H9 (cell line): Measurements from ENCODE around the gene FCGBP. TPM values are rescaled to one million over a fixed set of nuclear protein-coding genes. Genes with fewer than 3 reads are reported as not detected.

Source experiments
- DNase-seq: peaks from one replicate; pipeline ENCODE4 v3.0.0-alpha.2; 2017
- H2AFZ ChIP-seq: one replicate; pipeline ENCODE4 v1.6.1; 2013; ENCODE audit warnings: mild to moderate bottlenecking, low read length, control low read depth, moderate library complexity
- H2AK5ac ChIP-seq: 2 replicates; pipeline ENCODE4 v1.6.1; 2013; ENCODE audit warnings: low read length, control low read depth, mixed read lengths; ENCODE audit not compliant: insufficient read length
- H2BK120ac ChIP-seq: one replicate; pipeline ENCODE4 v1.6.1; 2013; ENCODE audit warnings: low read depth, mild to moderate bottlenecking, low read length, control low read depth, inconsistent platforms; ENCODE audit not compliant: poor library complexity, severe bottlenecking
- H2BK12ac ChIP-seq: 2 replicates; pipeline ENCODE4 v1.6.1; 2013; ENCODE audit warnings: low read length, control low read depth, mixed read lengths, low read depth; ENCODE audit not compliant: insufficient read length
- H2BK15ac ChIP-seq: 2 replicates; pipeline ENCODE4 v1.6.1; 2013; ENCODE audit warnings: low read depth, low read length, control low read depth
- H2BK20ac ChIP-seq: one replicate; pipeline ENCODE4 v1.6.1; 2013; ENCODE audit warnings: low read depth, mild to moderate bottlenecking, low read length, control low read depth, inconsistent platforms; ENCODE audit not compliant: poor library complexity, severe bottlenecking
- H2BK5ac ChIP-seq: 2 replicates; pipeline ENCODE4 v1.6.1; 2013; ENCODE audit warnings: low read length, control low read depth, mixed read lengths; ENCODE audit not compliant: insufficient read length
- H3K14ac ChIP-seq: 2 replicates; pipeline ENCODE4 v1.6.1; 2013; ENCODE audit warnings: low read length, control low read depth; ENCODE audit not compliant: insufficient read depth
- H3K18ac ChIP-seq: 2 replicates; pipeline ENCODE4 v1.6.1; 2013; ENCODE audit warnings: low read depth, mild to moderate bottlenecking, mixed read lengths, low read length, control low read depth; ENCODE audit not compliant: insufficient read length
- H3K23ac ChIP-seq: 2 replicates; pipeline ENCODE4 v1.6.1; 2013; ENCODE audit warnings: low read length, control low read depth, mixed read lengths, low read depth; ENCODE audit not compliant: insufficient read length
- H3K23me2 ChIP-seq: 2 replicates; pipeline ENCODE4 v1.6.1; 2013; ENCODE audit warnings: low read depth, mild to moderate bottlenecking, mixed read lengths, low read length, control low read depth; ENCODE audit not compliant: insufficient read length, poor library complexity, severe bottlenecking
- H3K27ac ChIP-seq: 2 replicates; pipeline ENCODE4 v1.5.1; 2013; ENCODE audit warnings: low read length, control low read depth, mixed read lengths, low read depth; ENCODE audit not compliant: insufficient read length
- H3K27me3 ChIP-seq: 2 replicates; pipeline ENCODE4 v1.6.1; 2013; ENCODE audit warnings: low read length, control low read depth, inconsistent platforms; ENCODE audit not compliant: insufficient read depth
- H3K4ac ChIP-seq: 2 replicates; pipeline ENCODE4 v1.6.1; 2013; ENCODE audit warnings: low read depth, mild to moderate bottlenecking, control low read depth, inconsistent platforms, low read length, moderate library complexity
- H3K4me1 ChIP-seq: 2 replicates; pipeline ENCODE4 v1.6.1; 2013; ENCODE audit warnings: low read length, control low read depth, inconsistent platforms; ENCODE audit not compliant: insufficient read depth
- H3K4me2 ChIP-seq: 2 replicates; pipeline ENCODE4 v1.6.1; 2013; ENCODE audit warnings: low read length, control low read depth, mixed read lengths; ENCODE audit not compliant: insufficient read length, insufficient read depth
- H3K56ac ChIP-seq: 2 replicates; pipeline ENCODE4 v1.6.1; 2013; ENCODE audit warnings: low read depth, mild to moderate bottlenecking, mixed read lengths, low read length, control low read depth; ENCODE audit not compliant: insufficient read length
- H3K79me1 ChIP-seq: 2 replicates; pipeline ENCODE4 v1.6.1; 2013; ENCODE audit warnings: low read depth, mild to moderate bottlenecking, moderate library complexity, low read length, control low read depth, inconsistent platforms; ENCODE audit not compliant: insufficient read depth, poor library complexity, severe bottlenecking
- H3K79me2 ChIP-seq: 2 replicates; pipeline ENCODE4 v1.6.1; 2013; ENCODE audit warnings: low read length, control low read depth, inconsistent platforms; ENCODE audit not compliant: insufficient read depth
- H3K9ac ChIP-seq: 2 replicates; pipeline ENCODE4 v1.6.1; 2013; ENCODE audit warnings: low read length, control low read depth, mixed read lengths; ENCODE audit not compliant: insufficient read length; ENCODE audit errors: extremely low read depth
- H3K9me3 ChIP-seq: one replicate; pipeline ENCODE4 v1.6.1; 2013; ENCODE audit warnings: low read depth, low read length, inconsistent platforms; ENCODE audit not compliant: control insufficient read depth
- H3T11ph ChIP-seq: one replicate; pipeline ENCODE4 v1.6.1; 2013; ENCODE audit warnings: mild to moderate bottlenecking, low read length, control low read depth, inconsistent platforms
- H4K20me1 ChIP-seq: one replicate; pipeline ENCODE4 v1.6.1; 2013; ENCODE audit not compliant: control insufficient read depth, insufficient read length, insufficient read depth
- H4K5ac ChIP-seq: 2 replicates; pipeline ENCODE4 v1.6.1; 2013; ENCODE audit warnings: low read depth, mild to moderate bottlenecking, mixed read lengths, low read length, control low read depth; ENCODE audit not compliant: insufficient read length
- H4K8ac ChIP-seq: replicated peaks from 2 replicates; pipeline ENCODE4 v1.6.1; 2013; ENCODE audit warnings: low read length, control low read depth, mixed read lengths, low read depth; ENCODE audit not compliant: insufficient read length
- H4K91ac ChIP-seq: 2 replicates; pipeline ENCODE4 v1.6.1; 2013; ENCODE audit warnings: low read depth, mild to moderate bottlenecking, moderate library complexity, mixed read lengths, low read length, control low read depth; ENCODE audit not compliant: insufficient read length
- H3K27ac Mint-ChIP-seq, 3 experiments: 2 replicates in 2 of 3; 3 replicates in 1 of 3; pipeline ENCODE4 v1.8.0; 2020 to 2021; ENCODE audit warnings: mixed read lengths in 3 of 3, mild to moderate bottlenecking in 1 of 3, moderate library complexity in 1 of 3
- H3K27me3 Mint-ChIP-seq: 2 replicates; pipeline ENCODE4 v1.8.0; 2021; ENCODE audit warnings: low read depth, mild to moderate bottlenecking, moderate library complexity, mixed read lengths
- H3K36me3 Mint-ChIP-seq, 3 experiments: 2 replicates in 2 of 3; 3 replicates in 1 of 3; pipeline ENCODE4 v1.8.0; 2020 to 2021; ENCODE audit warnings: low read depth in 3 of 3, mixed read lengths in 3 of 3; ENCODE audit not compliant: insufficient read depth in 1 of 3
- H3K4me1 Mint-ChIP-seq, 2 experiments: 2 replicates each; pipeline ENCODE4 v1.8.0; 2020; ENCODE audit warnings: mixed read lengths in 2 of 2
- H3K4me3 Mint-ChIP-seq, 2 experiments: 2 replicates in 1 of 2; 3 replicates in 1 of 2; pipeline ENCODE4 v1.8.0; 2020 to 2021; ENCODE audit warnings: mild to moderate bottlenecking in 2 of 2, mixed read lengths in 2 of 2, moderate library complexity in 1 of 2
- H3K9me3 Mint-ChIP-seq, 2 experiments: 2 replicates in 1 of 2; 3 replicates in 1 of 2; pipeline ENCODE4 v1.8.0; 2020; ENCODE audit warnings: mild to moderate bottlenecking in 2 of 2, mixed read lengths in 2 of 2, moderate library complexity in 1 of 2
- CTCF ChIP-seq: fragments of 200-600 bp; sonication (generic); conservative IDR thresholded peaks from 3 replicates; pipeline ENCODE4 v1.8.0; 2021; ENCODE audit warnings: antibody characterized with exemption, mild to moderate bottlenecking
- WGBS: extraction: QIAGEN DNeasy Blood & Tissue Kit; methylation state at CpG from one replicate; pipeline ENCODE4 v1.1.7; 2013; ENCODE audit warnings: missing lambda C conversion rate, low lambda C conversion rate, mixed read lengths; ENCODE audit not compliant: insufficient read length; ENCODE audit errors: extremely low coverage; 5-methylcytosine and 5-hydroxymethylcytosine counted together
- total RNA-seq: library from RNA; stranded (reverse); gene quantifications from 2 replicates; pipeline ENCODE4 v1.2.1, GENCODE V29; 2021

Gene FCGBP
- total RNA-seq, 1 experiment from 2014 or later: 0.13 TPM

DNA sequence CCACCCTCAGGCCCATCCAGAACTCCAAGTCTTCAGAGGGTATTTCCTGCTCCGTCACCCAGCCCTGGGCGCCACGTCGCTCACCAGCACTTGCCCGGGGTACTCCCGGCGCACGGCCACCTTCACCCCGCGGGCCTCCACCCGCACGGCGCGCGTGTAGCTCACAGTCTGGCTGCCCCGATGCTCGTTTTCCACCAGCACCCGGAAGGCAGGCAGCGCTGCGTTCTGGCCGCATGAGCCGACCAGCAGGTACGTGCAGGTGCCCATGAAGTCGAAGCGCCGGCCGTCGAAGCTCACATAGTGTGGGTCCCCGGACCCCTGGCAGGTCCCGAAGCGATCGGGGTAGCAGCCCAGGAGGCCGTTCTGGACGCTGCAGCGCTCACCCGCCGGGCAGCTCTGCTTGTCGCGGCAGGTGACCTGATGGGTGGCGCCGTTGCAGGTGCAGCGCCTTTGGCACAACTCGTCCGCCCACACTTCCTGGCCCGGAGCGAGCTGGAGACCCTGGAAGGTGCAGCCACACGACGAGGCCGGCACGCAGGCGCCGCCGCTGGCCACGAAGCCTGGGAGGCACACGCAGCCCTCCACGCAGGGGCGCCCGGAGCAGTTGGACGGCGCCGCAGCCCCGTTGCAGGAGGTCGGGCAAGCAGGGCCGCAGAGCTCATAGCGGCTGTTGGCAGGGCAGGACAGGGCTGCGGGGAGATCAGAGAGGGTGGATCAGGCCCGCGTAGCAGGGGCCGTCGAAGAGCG, 19.2 kb downstream of the FCGBP start:
- Histone ChIP-seq H2BK5ac (no peak overlapping the region), H3K9ac (no peak overlapping the region), H3K23ac (no peak overlapping the region), H3K27me3 (no peaks in the 10 kb centered on the region), H3K23me2 (peaks cover 3% of the 10 kb centered on the region), H2BK12ac (no peak overlapping the region), H3K4me2 (no peak overlapping the region), H3K14ac (no peak overlapping the region; the same call in 1 of the 2 replicates), H2AK5ac (no peak overlapping the region), H3K4ac (no peak overlapping the region), H4K20me1 (no peaks in the 10 kb centered on the region), H4K91ac (no peak overlapping the region), H2AFZ (no peak overlapping the region), H3K27ac (no peak overlapping the region), H2BK15ac (no peak overlapping the region), H3K56ac (no peak overlapping the region), H4K8ac (no peak overlapping the region), H3K9me3 (no peaks in the 10 kb centered on the region), H3K4me1 (no peaks in the 10 kb centered on the region), H3K79me2 (no peaks in the 10 kb centered on the region), H3T11ph (no peak overlapping the region), H2BK20ac (no peak overlapping the region), H2BK120ac (no peak overlapping the region), H4K5ac (no peak overlapping the region), H3K18ac (no peak overlapping the region), H3K79me1 (no peaks in the 10 kb centered on the region)
- TF ChIP-seq CTCF: no peak
- H3K9me3 Mint-ChIP-seq: no peaks in the 10 kb centered on the region
- no peak overlapping the region for H3K4me3 Mint-ChIP-seq
- no peak overlapping the region for H3K27ac Mint-ChIP-seq
- H3K36me3 Mint-ChIP-seq: no peaks in the 10 kb centered on the region
- peak; percentile 65 for DNase-seq
- no peaks in the 10 kb centered on the region for H3K4me1 Mint-ChIP-seq
- WGBS: no CpG with 5 or more reads among the region's 71 CpGs
- no peaks in the 10 kb centered on the region for H3K27me3 Mint-ChIP-seq
